ENCODE data around the gene MIB1. TPM values are rescaled to one million over a fixed set of nuclear protein-coding genes. Genes with fewer than 3 reads are reported as not detected.
"Not testable (repeated sequence)": the region's sequence is repeated elsewhere in the genome, so short reads cannot be mapped to it uniquely, and the experiment has no call there.

Gene MIB1
- total RNA-seq, 4 donors from 2014 or later: 25.9 to 121 (median 64.1) TPM

DNA sequence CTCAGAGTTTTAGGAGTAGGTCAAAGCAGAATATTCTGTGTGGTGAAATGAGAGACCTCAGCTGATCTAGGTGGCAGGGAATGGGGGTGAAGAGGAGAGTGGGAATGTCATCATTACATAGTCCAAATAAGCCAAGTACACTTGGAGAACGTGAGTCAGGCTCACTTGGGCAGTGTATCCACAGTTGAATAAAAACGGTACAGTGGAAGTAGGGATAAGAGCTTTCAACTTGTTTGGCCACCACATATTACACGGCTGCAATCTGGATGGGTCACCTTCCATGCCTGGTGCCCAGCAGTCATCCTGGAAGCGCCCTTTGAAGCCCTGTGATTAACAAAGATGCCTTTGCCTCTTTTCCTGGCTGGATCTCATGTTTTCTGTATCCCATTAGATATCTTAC, 28.6 kb downstream of the MIB1 start:
- Histone ChIP-seq H3K27ac (no peak overlapping the region), H3K36me3 (no peaks in the 10 kb centered on the region), H3K4me1 (no peaks in the 10 kb centered on the region), H3K4me3 (no peak overlapping the region), H3K27me3 (no peaks in the 10 kb centered on the region), H3K9me3 (no peaks in the 10 kb centered on the region)
- intact Hi-C loops (cut with DNase I; ENCODE audit: low total_unique reads): no loop called here
- no peak for TF ChIP-seq POLR2A (IDR thresholded peaks at IDR 0.05)
- TF ChIP-seq, protein P1, sequence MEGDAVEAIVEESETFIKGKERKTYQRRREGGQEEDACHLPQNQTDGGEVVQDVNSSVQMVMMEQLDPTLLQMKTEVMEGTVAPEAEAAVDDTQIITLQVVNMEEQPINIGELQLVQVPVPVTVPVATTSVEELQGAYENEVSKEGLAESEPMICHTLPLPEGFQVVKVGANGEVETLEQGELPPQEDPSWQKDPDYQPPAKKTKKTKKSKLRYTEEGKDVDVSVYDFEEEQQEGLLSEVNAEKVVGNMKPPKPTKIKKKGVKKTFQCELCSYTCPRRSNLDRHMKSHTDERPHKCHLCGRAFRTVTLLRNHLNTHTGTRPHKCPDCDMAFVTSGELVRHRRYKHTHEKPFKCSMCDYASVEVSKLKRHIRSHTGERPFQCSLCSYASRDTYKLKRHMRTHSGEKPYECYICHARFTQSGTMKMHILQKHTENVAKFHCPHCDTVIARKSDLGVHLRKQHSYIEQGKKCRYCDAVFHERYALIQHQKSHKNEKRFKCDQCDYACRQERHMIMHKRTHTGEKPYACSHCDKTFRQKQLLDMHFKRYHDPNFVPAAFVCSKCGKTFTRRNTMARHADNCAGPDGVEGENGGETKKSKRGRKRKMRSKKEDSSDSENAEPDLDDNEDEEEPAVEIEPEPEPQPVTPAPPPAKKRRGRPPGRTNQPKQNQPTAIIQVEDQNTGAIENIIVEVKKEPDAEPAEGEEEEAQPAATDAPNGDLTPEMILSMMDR (IDR thresholded peaks at IDR 0.05): no peak
- DNase-seq: no peak

DNA sequence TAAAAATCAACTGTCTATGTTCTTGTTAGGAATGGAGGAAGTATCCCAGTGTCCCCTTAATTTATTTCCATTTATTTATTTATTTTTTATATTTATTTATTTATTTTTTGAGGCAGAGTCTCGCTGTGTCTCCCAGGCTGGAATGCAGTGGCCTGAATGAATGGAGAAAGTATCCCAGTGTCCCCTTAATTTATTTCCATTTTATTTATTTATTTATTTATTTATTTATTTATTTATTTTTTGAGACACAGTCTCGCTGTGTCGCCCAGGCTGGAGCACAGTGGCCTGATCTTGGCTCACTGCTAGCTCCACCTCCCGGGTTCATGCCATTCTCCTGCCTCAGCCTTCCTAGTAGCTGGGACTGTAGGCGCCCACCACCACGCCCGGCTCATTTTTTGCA, 34.1 kb downstream of the MIB1 start:
- Histone ChIP-seq H3K4me3 (no peak overlapping the region), H3K27ac (no peak overlapping the region), H3K27me3 (no peaks in the 10 kb centered on the region), H3K4me1 (no peaks in the 10 kb centered on the region), H3K9me3 (no peaks in the 10 kb centered on the region), H3K36me3 (no peaks in the 10 kb centered on the region)
- TF ChIP-seq POLR2A (IDR thresholded peaks at IDR 0.05): no peak
- TF ChIP-seq, protein P1 (IDR thresholded peaks at IDR 0.05): no peak
- intact Hi-C loops (cut with DNase I; ENCODE audit: low total_unique reads): no loop called here
- DNase-seq: no peak

DNA sequence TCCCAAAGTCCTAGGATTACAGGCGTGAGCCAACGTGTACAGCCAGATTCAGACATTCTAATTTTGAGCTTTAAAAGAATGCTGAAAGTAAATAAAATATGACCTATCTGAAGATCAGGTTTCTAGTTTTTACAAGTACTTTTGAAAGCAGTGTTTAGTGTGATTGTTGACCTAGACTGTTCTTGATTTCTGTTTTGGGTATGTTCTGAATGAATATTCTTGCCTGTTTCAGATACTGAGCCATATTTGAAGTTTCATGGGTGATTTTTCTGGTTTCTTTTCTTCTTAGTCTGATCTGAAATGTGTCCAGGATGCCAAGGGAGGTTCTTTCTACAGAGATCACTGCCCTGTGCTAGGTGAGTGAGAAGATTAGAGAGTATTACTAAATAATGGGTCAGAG, 37.2 kb downstream of the MIB1 start:
- no peak for TF ChIP-seq POLR2A (IDR thresholded peaks at IDR 0.05)
- TF ChIP-seq, protein P1 (IDR thresholded peaks at IDR 0.05): no peak
- intact Hi-C loops (cut with DNase I; ENCODE audit: low total_unique reads): no loop called here
- H3K27ac ChIP-seq: no peak overlapping the region

DNA sequence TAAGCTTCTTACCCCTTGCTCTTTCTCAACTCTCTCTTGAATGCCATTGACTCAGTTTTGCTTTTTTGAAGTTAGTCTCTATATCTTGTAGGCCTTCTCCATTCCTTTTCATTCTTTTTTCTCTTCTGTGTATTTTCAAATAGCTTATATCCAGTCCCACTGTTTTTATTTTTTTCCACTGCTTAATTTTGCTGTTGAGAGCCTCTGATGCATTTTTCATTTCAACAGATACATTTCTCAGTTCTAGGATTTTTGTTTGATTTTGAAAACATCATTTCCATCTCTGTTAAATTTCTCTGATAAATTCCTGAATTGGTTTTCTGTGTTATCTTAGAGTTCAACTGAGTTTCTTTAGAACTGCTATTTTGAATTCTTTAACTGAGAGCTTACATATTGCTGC, 45.9 kb downstream of the MIB1 start:
- no peak for TF ChIP-seq POLR2A (IDR thresholded peaks at IDR 0.05)
- TF ChIP-seq, protein P1 (IDR thresholded peaks at IDR 0.05): no peak
- Histone ChIP-seq H3K36me3 (no peaks in the 10 kb centered on the region), H3K27me3 (no peaks in the 10 kb centered on the region), H3K27ac (no peak overlapping the region), H3K4me1 (no peaks in the 10 kb centered on the region), H3K9me3 (peaks cover 0 to 12% of the 10 kb centered on the region in 2 donors), H3K4me3 (no peak overlapping the region)
- no peak for DNase-seq
- intact Hi-C loops (cut with DNase I; ENCODE audit: low total_unique reads): no loop called here

More for the DNA sequence above, 37.2 kb downstream of the MIB1 start:
- no peaks in the 10 kb centered on the region for H3K4me1 ChIP-seq
- no peaks in the 10 kb centered on the region for H3K36me3 ChIP-seq
- H3K9me3 ChIP-seq: no peaks in the 10 kb centered on the region
- H3K4me3 ChIP-seq: no peak overlapping the region
- DNase-seq: no peak
- H3K27me3 ChIP-seq: no peaks in the 10 kb centered on the region

DNA sequence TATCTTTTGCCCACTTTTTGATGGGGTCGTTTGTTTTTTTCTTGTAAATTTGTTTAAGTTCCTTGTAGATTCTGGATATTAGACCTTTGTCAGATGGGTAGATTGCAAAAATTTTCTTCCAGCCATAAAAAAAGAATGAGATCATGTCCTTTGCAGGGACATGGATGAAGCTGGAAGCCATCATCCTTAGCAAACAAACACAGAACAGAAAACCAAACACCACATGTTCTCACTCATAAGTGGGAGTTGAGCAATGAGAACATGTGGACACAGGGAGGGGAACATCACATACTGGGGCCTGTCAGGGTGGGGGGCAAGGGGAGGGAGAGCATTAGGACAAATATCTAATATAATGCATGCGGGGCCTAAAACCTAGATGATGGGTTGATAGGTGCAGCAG, 55.5 kb downstream of the MIB1 start:
- H3K27me3 ChIP-seq; intact Hi-C loops (cut with DNase I; ENCODE audit: low total_unique reads): not testable (repeated sequence)
- peak in 1 of 2 donors; percentile 42 for DNase-seq

DNA sequence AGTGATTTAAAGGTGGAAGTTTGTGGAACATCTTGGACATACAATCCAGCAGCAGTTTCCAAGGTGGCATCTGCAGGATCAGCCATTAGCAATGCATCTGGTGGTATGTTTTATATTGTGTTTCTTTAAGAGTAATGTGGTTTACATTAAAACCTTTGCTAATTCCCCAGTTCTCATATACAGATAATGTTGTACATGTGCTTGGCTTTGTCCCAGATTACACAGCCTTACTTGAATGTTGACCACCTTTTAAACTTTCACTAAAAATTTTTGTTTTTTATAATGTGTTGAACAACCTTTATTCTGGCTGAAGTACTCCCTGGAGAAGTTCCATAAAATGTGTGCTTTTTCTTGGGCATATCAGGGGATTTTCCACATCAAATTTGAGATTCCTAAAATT, 57.5 kb downstream of the MIB1 start:
- DNase-seq: no peak
- H3K4me3 ChIP-seq: no peak overlapping the region
- H3K9me3 ChIP-seq: no peaks in the 10 kb centered on the region
- no peaks in the 10 kb centered on the region for H3K27me3 ChIP-seq
- no peak for TF ChIP-seq POLR2A (IDR thresholded peaks at IDR 0.05)
- TF ChIP-seq, protein P1 (IDR thresholded peaks at IDR 0.05): no peak
- peak overlapping the region in 1 of 2 donors; percentile 13 for H3K27ac ChIP-seq
- H3K4me1 ChIP-seq: no peaks in the 10 kb centered on the region
- intact Hi-C loops (cut with DNase I; ENCODE audit: low total_unique reads): no loop called here
- H3K36me3 ChIP-seq: no peaks in the 10 kb centered on the region

More for the DNA sequence above, 55.5 kb downstream of the MIB1 start:
- H3K9me3 ChIP-seq, H3K36me3 ChIP-seq, H3K4me3 ChIP-seq, H3K4me1 ChIP-seq: not testable (repeated sequence)
- peak overlapping the region; percentile 27 to 43 for H3K27ac ChIP-seq
